Lower lobe of right lung (tissue), 2 donors: ENCODE data around the gene DOCK1. TPM values are rescaled to one million over a fixed set of nuclear protein-coding genes. Genes with fewer than 3 reads are reported as not detected.

ENCODE experiments used
- ATAC-seq, 2 donors: fragments of 200-7000 bp; cut with Tn5 transposase; one replicate each; pipeline ENCODE4 v1.9.1; 2020 to 2022; ENCODE audit warnings: mild to moderate bottlenecking in 2 of 2, moderate library complexity in 2 of 2
- DNase-seq: peaks from one replicate; pipeline ENCODE4 v3.0.0-alpha.2; 2020
- H3K27ac ChIP-seq: fragments of 200-600 bp; one replicate; pipeline ENCODE4 v1.8.0; 2022
- H3K27me3 ChIP-seq: fragments of 200-600 bp; one replicate; pipeline ENCODE4 v1.8.0; 2022; ENCODE audit warnings: low read depth
- H3K36me3 ChIP-seq: fragments of 200-600 bp; one replicate; pipeline ENCODE4 v1.8.0; 2022; ENCODE audit warnings: mild to moderate bottlenecking
- H3K4me1 ChIP-seq: fragments of 200-600 bp; one replicate; pipeline ENCODE4 v1.8.0; 2022
- H3K4me3 ChIP-seq: fragments of 200-600 bp; one replicate; pipeline ENCODE4 v1.8.0; 2022; ENCODE audit warnings: mild to moderate bottlenecking
- H3K9me3 ChIP-seq: fragments of 200-600 bp; one replicate; pipeline ENCODE4 v1.8.0; 2022
- intact Hi-C: fragments of 100-400 bp; cut with DNase I; formaldehyde crosslinking; loops from one replicate; pipeline ENCODE4 v1.11.0; 2022
- total RNA-seq: library from RNA; stranded (reverse); fragmentation: NEBNext Ultra II Directional; extraction: Animal tissue kit (Norgen Biotek cat#: 25700); gene quantifications from one replicate; pipeline ENCODE4 v1.2.1, GENCODE V29; 2021
- TF ChIP-seq, protein P1 (sequence below): fragments of 200-600 bp; IDR thresholded peaks from one replicate; pipeline ENCODE4 v1.8.0; 2022; ENCODE audit warnings: antibody characterized with exemption, mild to moderate bottlenecking
- donor health status: DM: no; HTN: yes; CAD: no; lungs with severe emphysema.

Gene DOCK1
- total RNA-seq, 1 donor from 2014 or later: 44.8 TPM

DNA sequence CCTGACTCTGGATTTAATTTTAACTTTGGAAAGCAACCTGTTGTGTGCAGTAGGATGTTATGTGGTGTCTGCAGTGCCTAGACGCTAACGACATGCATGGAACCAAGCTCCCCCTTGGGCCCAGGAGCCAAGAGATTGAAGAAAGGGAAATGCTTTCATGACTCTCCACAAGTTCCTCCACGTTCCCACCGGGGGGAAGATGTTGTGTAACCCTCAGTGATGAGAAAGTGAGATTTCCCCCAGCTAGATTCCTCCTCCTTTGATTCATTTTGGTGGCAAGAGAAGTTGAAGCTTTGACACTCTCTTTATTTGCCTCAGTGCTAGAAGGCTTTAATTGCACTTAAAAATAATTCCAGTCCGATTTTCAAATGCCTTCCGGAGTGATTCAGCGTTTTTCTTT lies 449.0 kb downstream of the DOCK1 start:
- Histone ChIP-seq H3K27me3 (no peaks in the 10 kb centered on the region), H3K4me3 (no peak overlapping the region), H3K27ac (no peak overlapping the region), H3K9me3 (no peaks in the 10 kb centered on the region), H3K4me1 (no peaks in the 10 kb centered on the region), H3K36me3 (no peaks in the 10 kb centered on the region)
- DNase-seq (no peak), ATAC-seq (no peak)
- intact Hi-C loops: no loop called here
- TF ChIP-seq, protein P1, sequence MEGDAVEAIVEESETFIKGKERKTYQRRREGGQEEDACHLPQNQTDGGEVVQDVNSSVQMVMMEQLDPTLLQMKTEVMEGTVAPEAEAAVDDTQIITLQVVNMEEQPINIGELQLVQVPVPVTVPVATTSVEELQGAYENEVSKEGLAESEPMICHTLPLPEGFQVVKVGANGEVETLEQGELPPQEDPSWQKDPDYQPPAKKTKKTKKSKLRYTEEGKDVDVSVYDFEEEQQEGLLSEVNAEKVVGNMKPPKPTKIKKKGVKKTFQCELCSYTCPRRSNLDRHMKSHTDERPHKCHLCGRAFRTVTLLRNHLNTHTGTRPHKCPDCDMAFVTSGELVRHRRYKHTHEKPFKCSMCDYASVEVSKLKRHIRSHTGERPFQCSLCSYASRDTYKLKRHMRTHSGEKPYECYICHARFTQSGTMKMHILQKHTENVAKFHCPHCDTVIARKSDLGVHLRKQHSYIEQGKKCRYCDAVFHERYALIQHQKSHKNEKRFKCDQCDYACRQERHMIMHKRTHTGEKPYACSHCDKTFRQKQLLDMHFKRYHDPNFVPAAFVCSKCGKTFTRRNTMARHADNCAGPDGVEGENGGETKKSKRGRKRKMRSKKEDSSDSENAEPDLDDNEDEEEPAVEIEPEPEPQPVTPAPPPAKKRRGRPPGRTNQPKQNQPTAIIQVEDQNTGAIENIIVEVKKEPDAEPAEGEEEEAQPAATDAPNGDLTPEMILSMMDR: no peak

DNA sequence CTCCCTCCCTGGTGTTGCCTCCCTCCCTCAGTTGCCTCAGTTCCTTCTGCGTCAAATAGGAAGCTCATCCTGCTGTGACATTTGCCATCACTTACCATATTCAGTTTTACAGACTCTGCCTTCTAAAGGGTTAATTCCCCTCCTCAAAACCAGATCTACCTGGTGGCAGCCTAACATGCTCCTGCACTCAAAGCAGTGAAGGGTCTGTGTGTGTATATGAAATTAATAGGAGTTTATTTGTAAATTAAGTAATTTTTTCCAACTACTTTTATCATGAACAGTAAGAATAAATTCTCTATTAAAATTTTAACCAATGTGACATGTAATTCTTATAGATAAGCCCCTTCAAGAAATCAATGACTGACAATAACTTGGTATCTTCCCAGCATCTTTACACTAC lies 449.8 kb downstream of the DOCK1 start:
- no peaks in the 10 kb centered on the region for H3K4me1 ChIP-seq
- H3K4me3 ChIP-seq: no peak overlapping the region
- TF ChIP-seq, protein P1: peak; percentile 15
- no peaks in the 10 kb centered on the region for H3K9me3 ChIP-seq
- H3K27me3 ChIP-seq: no peaks in the 10 kb centered on the region
- no peak overlapping the region for H3K27ac ChIP-seq
- intact Hi-C loops: no loop called here
- DNase-seq: no peak
- ATAC-seq: no peak
- no peaks in the 10 kb centered on the region for H3K36me3 ChIP-seq

DNA sequence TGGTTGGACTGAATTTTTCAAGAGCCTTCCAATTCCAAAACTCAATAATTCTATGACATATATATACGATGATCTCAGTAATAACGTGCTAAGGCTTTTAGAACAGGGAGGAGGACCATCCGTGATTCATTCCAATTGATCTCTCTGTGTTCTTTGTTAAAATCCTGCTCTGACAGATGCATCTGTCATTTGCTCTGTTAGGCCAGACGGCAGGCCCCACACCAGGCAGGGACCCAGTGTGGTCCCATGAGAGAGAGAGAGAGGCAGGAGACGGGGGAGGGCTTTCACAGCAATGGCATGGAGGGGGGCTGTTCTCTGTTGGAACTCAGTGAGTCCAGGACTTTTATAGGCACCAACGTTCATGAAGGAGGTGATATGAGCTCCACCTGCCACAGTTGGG lies 451.1 kb downstream of the DOCK1 start:
- no peak for DNase-seq

GRCh38 chr10:127357265-127357664 lies 452.0 kb downstream of the DOCK1 start:
- Histone ChIP-seq H3K36me3 (peaks cover 3% of the 10 kb centered on the region), H3K4me1 (no peaks in the 10 kb centered on the region), H3K4me3 (no peak overlapping the region), H3K27me3 (no peaks in the 10 kb centered on the region), H3K27ac (no peak overlapping the region), H3K9me3 (no peaks in the 10 kb centered on the region)
- TF ChIP-seq, protein P1: no peak
- no peak for DNase-seq
- intact Hi-C loops: no loop called here
- ATAC-seq: no peak

More for the DNA sequence above, 451.1 kb downstream of the DOCK1 start:
- TF ChIP-seq, protein P1: no peak
- Histone ChIP-seq H3K4me3 (no peak overlapping the region), H3K4me1 (no peaks in the 10 kb centered on the region), H3K9me3 (no peaks in the 10 kb centered on the region), H3K36me3 (no peaks in the 10 kb centered on the region), H3K27me3 (no peaks in the 10 kb centered on the region), H3K27ac (no peak overlapping the region)
- no peak for ATAC-seq
- intact Hi-C loops: no loop called here

GRCh38 chr10:127358337-127358736 lies 453.1 kb downstream of the DOCK1 start:
- intact Hi-C loops: no loop called here
- Histone ChIP-seq H3K36me3 (peaks cover 11% of the 10 kb centered on the region), H3K27me3 (no peaks in the 10 kb centered on the region), H3K27ac (no peak overlapping the region), H3K4me3 (no peak overlapping the region), H3K4me1 (no peaks in the 10 kb centered on the region), H3K9me3 (no peaks in the 10 kb centered on the region)
- TF ChIP-seq, protein P1: no peak
- ATAC-seq (no peak), DNase-seq (no peak)

DNA sequence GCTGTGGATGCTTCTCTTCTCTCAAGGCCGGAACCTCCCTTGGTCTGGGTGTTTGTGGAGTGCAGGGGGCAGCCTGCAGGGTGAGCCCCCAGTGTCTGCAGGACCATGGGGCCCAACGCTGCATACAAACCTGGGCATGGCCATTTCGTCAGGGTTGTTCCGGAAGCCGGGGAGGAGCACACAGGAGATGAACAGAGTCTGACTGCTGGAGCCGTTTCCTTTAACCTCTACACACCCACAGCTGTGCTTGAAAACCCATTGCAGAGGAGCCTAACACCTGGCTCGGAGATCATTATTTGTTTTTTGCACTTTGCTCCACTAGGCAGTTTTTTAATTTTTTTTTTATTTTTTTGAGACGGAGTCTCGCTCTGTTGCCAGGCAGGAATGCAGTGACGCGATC lies 458.8 kb downstream of the DOCK1 start:
- H3K27ac ChIP-seq: no peak overlapping the region
- no peaks in the 10 kb centered on the region for H3K4me1 ChIP-seq
- H3K9me3 ChIP-seq: no peaks in the 10 kb centered on the region
- TF ChIP-seq, protein P1: no peak
- no peak for DNase-seq
- H3K27me3 ChIP-seq: no peaks in the 10 kb centered on the region
- H3K4me3 ChIP-seq: no peak overlapping the region
- intact Hi-C loops: no loop called here
- ATAC-seq: no peak
- peaks cover 26% of the 10 kb centered on the region for H3K36me3 ChIP-seq
